MM.1S (cell line): Measurements from ENCODE around the gene PARVB.

ENCODE experiments used
- DNase-seq: peaks from one replicate; pipeline ENCODE4 v3.0.0-alpha.2; 2015
- H2AFZ ChIP-seq: fragments of 300-600 bp; sonication (generic); 2 replicates; pipeline ENCODE4 v1.6.0; 2016; ENCODE audit warnings: antibody characterized with exemption, low read length
- H3F3A ChIP-seq: fragments of 300-600 bp; sonication (generic); 2 replicates; pipeline ENCODE4 v1.6.1; 2016; ENCODE audit warnings: mild to moderate bottlenecking, antibody characterized with exemption, low read length, moderate library complexity, mixed read lengths; ENCODE audit not compliant: insufficient read depth
- H3K27ac ChIP-seq: fragments of 300-600 bp; sonication (generic); 2 replicates; pipeline ENCODE4 v1.5.1; 2016; ENCODE audit warnings: mild to moderate bottlenecking, low read length
- H3K27me3 ChIP-seq: fragments of 300-600 bp; sonication (generic); replicated peaks from 2 replicates; pipeline ENCODE4 v1.6.0; 2016; ENCODE audit warnings: low read length; ENCODE audit not compliant: insufficient read depth
- H3K36me3 ChIP-seq: fragments of 300-600 bp; sonication (generic); replicated peaks from 2 replicates; pipeline ENCODE4 v1.6.1; 2016; ENCODE audit warnings: mild to moderate bottlenecking, low read length, mixed read lengths; ENCODE audit not compliant: insufficient read depth
- H3K4me1 ChIP-seq: fragments of 300-600 bp; sonication (generic); 2 replicates; pipeline ENCODE4 v1.6.1; 2016; ENCODE audit warnings: low read length, mixed read lengths
- H3K4me2 ChIP-seq: fragments of 300-600 bp; sonication (generic); 2 replicates; pipeline ENCODE4 v1.6.0; 2016; ENCODE audit warnings: low read depth, low read length
- H3K4me3 ChIP-seq: fragments of 300-600 bp; sonication (generic); 2 replicates; pipeline ENCODE4 v1.5.1; 2016; ENCODE audit warnings: low read length, mixed read lengths
- H3K79me2 ChIP-seq: fragments of 300-600 bp; sonication (generic); 2 replicates; pipeline ENCODE4 v1.6.1; 2016; ENCODE audit warnings: mixed run types, low read length, mixed read lengths
- H3K9ac ChIP-seq: fragments of 300-600 bp; sonication (generic); 2 replicates; pipeline ENCODE4 v1.6.1; 2016; ENCODE audit warnings: low read length, mixed read lengths
- H3K9me2 ChIP-seq: fragments of 300-600 bp; sonication (generic); replicated peaks from 2 replicates; pipeline ENCODE4 v1.6.1; 2016; ENCODE audit warnings: mild to moderate bottlenecking, low read length, mixed read lengths; ENCODE audit not compliant: insufficient read depth
- H3K9me3 ChIP-seq: fragments of 300-600 bp; sonication (generic); replicated peaks from 2 replicates; pipeline ENCODE4 v1.6.1; 2016; ENCODE audit warnings: mild to moderate bottlenecking, low read length, mixed read lengths; ENCODE audit not compliant: insufficient read depth
- H4K20me1 ChIP-seq: fragments of 300-600 bp; sonication (generic); 2 replicates; pipeline ENCODE4 v1.6.1; 2016; ENCODE audit warnings: mild to moderate bottlenecking, low read length, moderate library complexity, mixed read lengths; ENCODE audit not compliant: insufficient read depth
- EZH2 ChIP-seq: fragments of 300-600 bp; sonication (generic); optimal IDR thresholded peaks from 2 replicates; pipeline ENCODE3; 2017; ENCODE audit warnings: low read depth, mild to moderate bottlenecking, antibody characterized with exemption, low read length, mixed read lengths
- EZH2phosphoT487 ChIP-seq: fragments of 300-600 bp; sonication (generic); IDR thresholded peaks from 2 replicates; pipeline ENCODE4 v1.6.1; 2018; ENCODE audit warnings: antibody characterized with exemption, low read length
- TF ChIP-seq, protein P1 (sequence below): fragments of 300-600 bp; sonication (generic); IDR thresholded peaks from 2 replicates; pipeline ENCODE4 v1.5.1; 2016; ENCODE audit warnings: antibody characterized with exemption, low read length, mixed read lengths

PARVB gene

DNA sequence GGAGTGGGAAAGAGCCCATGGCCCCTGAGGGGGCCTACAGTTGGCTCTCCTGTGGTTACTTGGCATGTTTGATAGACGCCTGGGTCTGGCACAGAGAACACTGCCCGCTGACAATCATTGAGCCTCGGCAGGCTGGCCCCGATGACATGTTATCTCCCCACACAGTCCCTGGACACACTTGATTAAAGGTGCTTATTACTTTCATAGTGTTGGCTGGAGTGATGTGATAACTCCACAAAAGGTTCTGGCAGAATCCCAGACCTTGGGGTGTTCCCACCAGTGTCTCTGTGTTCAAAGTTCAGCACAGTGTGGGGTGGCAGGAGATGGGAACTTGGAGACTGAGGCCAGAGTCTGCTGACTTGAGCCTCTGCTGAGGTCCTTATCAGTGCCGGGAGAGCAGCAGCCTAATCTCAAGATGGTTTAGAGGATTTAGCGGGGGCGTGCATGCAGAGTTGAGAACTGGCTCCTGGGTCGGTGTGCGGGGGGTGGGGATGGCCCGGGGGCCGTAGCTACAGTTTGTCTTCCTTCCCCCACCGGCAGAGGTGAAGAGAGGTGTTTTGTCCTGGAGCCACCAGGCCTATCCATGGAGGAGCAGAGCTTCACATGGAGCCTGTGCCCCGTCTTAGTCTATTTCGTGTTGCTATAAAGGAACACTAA, 22.5 kb downstream of the PARVB start:
- Histone ChIP-seq H3K4me2 (no peak overlapping the region), H3K9me2 (no peaks in the 10 kb centered on the region), H3F3A (peaks cover 6% of the 10 kb centered on the region; the same call in 1 of the 2 replicates), H3K27ac (no peak overlapping the region), H4K20me1 (no peaks in the 10 kb centered on the region), H3K9me3 (no peaks in the 10 kb centered on the region), H3K9ac (no peak overlapping the region), H2AFZ (no peak overlapping the region), H3K27me3 (no peaks in the 10 kb centered on the region), H3K4me3 (no peak overlapping the region), H3K4me1 (no peaks in the 10 kb centered on the region), H3K36me3 (no peaks in the 10 kb centered on the region), H3K79me2 (peaks cover 68% of the 10 kb centered on the region)
- TF ChIP-seq, protein P1, sequence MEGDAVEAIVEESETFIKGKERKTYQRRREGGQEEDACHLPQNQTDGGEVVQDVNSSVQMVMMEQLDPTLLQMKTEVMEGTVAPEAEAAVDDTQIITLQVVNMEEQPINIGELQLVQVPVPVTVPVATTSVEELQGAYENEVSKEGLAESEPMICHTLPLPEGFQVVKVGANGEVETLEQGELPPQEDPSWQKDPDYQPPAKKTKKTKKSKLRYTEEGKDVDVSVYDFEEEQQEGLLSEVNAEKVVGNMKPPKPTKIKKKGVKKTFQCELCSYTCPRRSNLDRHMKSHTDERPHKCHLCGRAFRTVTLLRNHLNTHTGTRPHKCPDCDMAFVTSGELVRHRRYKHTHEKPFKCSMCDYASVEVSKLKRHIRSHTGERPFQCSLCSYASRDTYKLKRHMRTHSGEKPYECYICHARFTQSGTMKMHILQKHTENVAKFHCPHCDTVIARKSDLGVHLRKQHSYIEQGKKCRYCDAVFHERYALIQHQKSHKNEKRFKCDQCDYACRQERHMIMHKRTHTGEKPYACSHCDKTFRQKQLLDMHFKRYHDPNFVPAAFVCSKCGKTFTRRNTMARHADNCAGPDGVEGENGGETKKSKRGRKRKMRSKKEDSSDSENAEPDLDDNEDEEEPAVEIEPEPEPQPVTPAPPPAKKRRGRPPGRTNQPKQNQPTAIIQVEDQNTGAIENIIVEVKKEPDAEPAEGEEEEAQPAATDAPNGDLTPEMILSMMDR: no peak
- TF ChIP-seq EZH2phosphoT487: no peak
- TF ChIP-seq EZH2: no peak
- no peak for DNase-seq

DNA sequence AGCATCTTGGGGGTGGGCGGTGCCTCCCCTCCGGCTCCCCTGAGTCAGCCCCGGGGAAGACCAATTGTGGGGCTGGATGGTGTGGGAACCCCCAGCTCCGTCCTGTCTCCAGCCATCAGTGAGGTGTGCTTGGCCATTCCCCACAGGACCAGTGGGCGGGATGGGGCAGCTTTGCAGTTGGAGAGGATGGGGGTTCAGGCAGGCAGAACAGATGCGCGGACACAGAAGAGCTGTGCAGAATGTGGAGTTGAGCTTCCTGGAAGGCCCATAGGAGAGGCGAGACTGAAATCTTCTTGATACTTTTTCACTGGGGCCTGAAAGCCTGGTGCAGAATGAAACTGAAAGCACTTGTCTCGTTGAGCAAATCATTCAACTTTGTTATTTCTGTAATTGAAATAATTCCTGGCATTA, 23.8 kb downstream of the PARVB start:
- Histone ChIP-seq H3K9ac (peak overlapping the region; percentile 30; the same call in 1 of the 2 replicates), H3K27me3 (no peaks in the 10 kb centered on the region), H2AFZ (peak overlapping the region; percentile 21; the same call in 1 of the 2 replicates), H3F3A (peaks cover 6% of the 10 kb centered on the region; the same call in 1 of the 2 replicates), H3K36me3 (no peaks in the 10 kb centered on the region), H3K4me2 (peak overlapping the region; percentile 83), H3K4me3 (peak overlapping the region; percentile 58), H3K79me2 (peaks cover 65% of the 10 kb centered on the region), H3K4me1 (no peaks in the 10 kb centered on the region), H4K20me1 (no peaks in the 10 kb centered on the region), H3K9me2 (no peaks in the 10 kb centered on the region), H3K9me3 (no peaks in the 10 kb centered on the region), H3K27ac (peak overlapping the region; percentile 41; the same call in 1 of the 2 replicates)
- DNase-seq: peak; percentile 74
- TF ChIP-seq EZH2phosphoT487 (no peak), EZH2 (no peak)
- TF ChIP-seq, protein P1: no peak

DNA sequence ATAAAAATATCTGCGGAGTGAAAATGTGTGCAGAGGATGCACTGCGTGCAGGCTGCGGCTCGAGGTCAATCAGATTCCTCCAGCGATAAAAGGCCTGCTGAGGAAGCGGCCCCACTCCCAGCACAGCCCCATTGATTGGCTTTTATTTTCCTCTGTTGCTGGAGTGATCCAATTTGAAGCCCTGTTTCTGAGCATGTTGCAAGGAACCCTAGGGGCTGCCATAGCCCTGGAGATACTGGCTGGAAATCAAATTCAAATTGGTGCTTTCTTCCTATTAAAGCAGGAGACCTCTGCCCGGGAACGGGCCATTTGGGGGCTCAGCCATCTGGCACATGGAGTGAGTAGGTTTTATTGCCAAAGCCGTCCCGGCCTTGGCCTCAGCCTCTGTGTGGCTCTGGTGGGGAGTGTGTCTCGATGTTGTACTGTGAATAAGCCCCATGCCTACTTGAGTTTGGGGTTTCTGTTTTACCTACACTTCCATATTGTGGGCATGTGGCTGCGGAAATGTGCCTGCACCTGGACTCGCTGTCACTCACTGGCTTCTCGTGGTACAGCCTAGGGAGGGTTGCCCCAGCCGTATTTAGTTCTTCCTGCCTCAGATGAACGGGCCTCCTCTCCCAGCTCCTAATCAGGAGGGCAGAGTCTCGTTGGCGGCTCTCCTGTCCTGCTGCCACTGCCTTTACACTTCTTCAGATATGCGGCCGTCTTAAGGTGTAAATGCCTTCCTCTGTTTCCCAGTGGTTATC, 25.6 kb downstream of the PARVB start:
- H3K36me3 ChIP-seq: no peaks in the 10 kb centered on the region
- no peak overlapping the region for H3K4me3 ChIP-seq
- no peak overlapping the region for H3K9ac ChIP-seq
- peaks cover 58% of the 10 kb centered on the region for H3K79me2 ChIP-seq
- peaks cover 6% of the 10 kb centered on the region; the same call in 1 of the 2 replicates for H3F3A ChIP-seq
- H3K9me2 ChIP-seq: no peaks in the 10 kb centered on the region
- H2AFZ ChIP-seq: no peak overlapping the region
- H3K4me2 ChIP-seq: no peak overlapping the region
- no peaks in the 10 kb centered on the region for H3K4me1 ChIP-seq
- no peak overlapping the region for H3K27ac ChIP-seq
- TF ChIP-seq EZH2 (no peak), EZH2phosphoT487 (no peak)
- TF ChIP-seq, protein P1: no peak
- H3K9me3 ChIP-seq: no peaks in the 10 kb centered on the region
- no peak for DNase-seq
- no peaks in the 10 kb centered on the region for H4K20me1 ChIP-seq
- no peaks in the 10 kb centered on the region for H3K27me3 ChIP-seq
